Measurements from ENCODE around the gene IL1A. TPM values are rescaled to one million over a fixed set of nuclear protein-coding genes. Genes with fewer than 3 reads are reported as not detected.

Gene IL1A
- total RNA-seq, 8 experiments from 2014 or later: 0.05 to 2.6 (median 0.22) TPM; not detected in 2

DNA sequence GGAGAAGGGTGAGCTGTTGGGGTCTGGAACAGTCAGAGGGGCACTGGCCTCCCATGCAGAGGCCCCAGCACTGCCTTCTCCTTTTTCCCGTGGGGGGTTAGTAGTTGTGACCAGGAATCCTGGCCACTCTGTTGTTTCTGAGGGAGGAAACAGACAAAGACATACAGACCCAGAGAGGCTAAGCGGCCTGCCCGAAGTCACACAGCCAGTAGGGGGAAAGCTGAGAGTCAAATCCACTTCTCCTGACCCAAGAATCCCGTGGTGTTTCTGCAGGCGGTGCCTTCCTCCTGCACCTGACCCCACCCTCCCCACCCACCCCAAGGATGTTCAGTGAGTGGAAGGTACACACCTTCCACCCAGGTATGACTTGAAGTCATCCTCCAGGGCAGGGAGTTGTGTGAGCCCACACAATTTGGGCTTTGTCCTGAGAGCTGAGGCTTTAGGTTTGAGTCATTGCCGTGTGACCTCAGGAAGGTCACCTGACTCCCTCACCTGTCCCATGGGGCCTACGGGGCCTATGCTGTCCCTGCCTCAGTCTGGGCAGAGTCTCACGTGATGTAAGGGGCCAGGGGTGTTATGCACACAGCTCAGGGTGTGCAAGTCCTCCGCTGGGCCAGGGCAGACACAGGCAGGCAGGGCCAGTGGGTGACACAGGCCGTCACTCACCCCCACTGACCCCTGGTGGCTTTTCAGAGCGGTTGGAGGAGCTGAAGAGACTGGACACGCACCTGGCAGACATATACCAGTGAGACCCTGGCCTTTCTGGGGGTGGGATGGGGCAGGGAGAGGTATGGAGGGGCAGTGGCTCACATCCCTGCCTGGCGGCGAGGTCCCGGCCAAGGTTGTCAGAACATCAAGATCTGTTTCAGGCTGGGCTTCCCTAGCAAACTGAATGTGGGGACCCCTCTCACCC lies 58.5 kb downstream of the IL1A start:
- no peak overlapping the region for H3K27ac ChIP-seq
- H3K4me3 ChIP-seq: no peak overlapping the region
- 40 to 100% (median 88%) methylated on average over 1 to 3 of the region's 15 CpGs; no CpG with 5 or more reads in 5 of the 10 experiments for WGBS, 10 experiments
- in situ Hi-C loops (cut with MboI; ENCODE audit: low pct_unique_long_range_greater_than_20kb in 2 of 9, low sequenced_read_pairs in 9 of 9, unreplicated experiment in 9 of 9): loop anchor here in 5 of 9 experiments (10.0 to 25.0 kb wide), 5 partner anchors 88 to 212 kb away; partner anchors contain the start of gene SLC20A1 (in 1 of the 5)
- peaks cover 0 to 3% of the 10 kb centered on the region in 2 donors for H3K4me1 ChIP-seq (replicated peaks in 1 of 2)
- peak in 5 of 8 experiments; percentile 3 to 72 (median 69) for ATAC-seq (replicated peaks in 6 of 8)

GRCh38 chr2:112724591-112725525 lies 59.4 kb downstream of the IL1A start:
- Histone ChIP-seq H3K4me1 (replicated peaks in 1 of 2) (peaks cover 0 to 3% of the 10 kb centered on the region in 2 donors), H3K4me3 (no peak overlapping the region), H3K27ac (no peak overlapping the region)
- no peak for ATAC-seq (replicated peaks in 6 of 8)
- WGBS, 10 experiments: 50 to 100% (median 73%) methylated on average over 1 to 11 of the region's 21 CpGs; no CpG with 5 or more reads in 5 of the 10 experiments
- in situ Hi-C loops (cut with MboI; ENCODE audit: low pct_unique_long_range_greater_than_20kb in 2 of 9, low sequenced_read_pairs in 9 of 9, unreplicated experiment in 9 of 9): loop anchor here in 6 of 9 experiments (10.0 to 25.0 kb wide), 5 partner anchors 88 to 212 kb away; partner anchors contain the start of gene SLC20A1 (in 1 of the 6)

- Histone ChIP-seq H3K4me1 (replicated peaks in 1 of 2) (peaks cover 0 to 3% of the 10 kb centered on the region in 2 donors), H3K4me3 (no peak overlapping the region), H3K27ac (no peak overlapping the region)
- ATAC-seq (replicated peaks in 6 of 8): no peak
- in situ Hi-C loops (cut with MboI; ENCODE audit: low pct_unique_long_range_greater_than_20kb in 2 of 9, low sequenced_read_pairs in 9 of 9, unreplicated experiment in 9 of 9): loop anchor here in 3 of 9 experiments (10.0 to 25.0 kb wide), 2 partner anchors 112 to 119 kb away; no protein-coding TSS in a partner anchor
- WGBS, 10 experiments: 82 to 100% (median 98%) methylated on average over 4 to 7 of the region's 8 CpGs; no CpG with 5 or more reads in 6 of the 10 experiments
Observed at GRCh38 chr2:112723995-112724394, 60.3 kb downstream of the IL1A start.

Other genes starting within 250 kb of the IL1A start
- 10 to 100 TPM; 11.3 to 44.2 (median 15.7) TPM for gene POLR1B, start 242.0 kb downstream of the IL1A start, total RNA-seq
- gene CHCHD5, start 199.9 kb downstream of the IL1A start, total RNA-seq: 10 to 100 TPM; 30.5 to 53.0 (median 35.7) TPM
- 10 to 100 TPM; 31.4 to 62.2 (median 47.6) TPM for gene SLC20A1, start 138.6 kb downstream of the IL1A start, total RNA-seq
- under 1 TPM in 4 of 8 experiments, not detected in 4; 0.09 to 0.52 (median 0.33) TPM for gene NT5DC4, start 63.5 kb downstream of the IL1A start, total RNA-seq
- 10 to 100 TPM in 3 of 8 experiments, 1 to 10 TPM in 3, under 1 TPM in 2; 0.73 to 22.5 (median 1.2) TPM for gene CKAP2L, start 19.9 kb downstream of the IL1A start, total RNA-seq
- 100 to 1,000 TPM in 1 of 8 experiments, 10 to 100 TPM in 2, under 1 TPM in 2, not detected in 3; 0.17 to 113 (median 19.7) TPM for gene IL1B, start 52.3 kb upstream of the IL1A start, total RNA-seq
- gene IL37, start 126.7 kb upstream of the IL1A start, total RNA-seq: not detected
- gene IL36G, start 193.5 kb upstream of the IL1A start, total RNA-seq: under 1 TPM in 2 of 8 experiments, not detected in 6; 0.31 to 0.92 TPM
- not detected for gene IL36A, start 221.0 kb upstream of the IL1A start, total RNA-seq